ENCODE results near the gene HS6ST3.

DNA sequence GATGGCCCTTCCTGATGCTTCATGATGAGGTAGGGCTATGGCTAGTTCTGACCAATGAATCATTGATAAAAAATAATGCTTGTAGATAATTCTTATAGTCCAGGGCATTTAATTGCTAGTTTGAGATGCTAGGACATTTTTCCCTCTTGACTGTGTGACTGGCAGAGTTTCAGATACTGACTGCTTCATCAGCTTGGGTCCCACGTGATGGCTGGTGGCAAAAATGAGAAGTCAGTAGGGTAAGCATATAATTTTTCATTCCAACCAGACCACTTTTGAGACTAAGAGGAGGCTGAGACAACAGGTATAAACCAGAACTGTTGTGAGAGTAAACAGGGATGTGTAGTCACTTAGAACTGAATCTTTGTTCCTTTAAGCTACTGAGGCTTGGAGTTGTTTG, 183.3 kb downstream of the HS6ST3 start:
- no peak for TF ChIP-seq POLR2A (IDR thresholded peaks at IDR 0.05)
- TF ChIP-seq, protein P1, sequence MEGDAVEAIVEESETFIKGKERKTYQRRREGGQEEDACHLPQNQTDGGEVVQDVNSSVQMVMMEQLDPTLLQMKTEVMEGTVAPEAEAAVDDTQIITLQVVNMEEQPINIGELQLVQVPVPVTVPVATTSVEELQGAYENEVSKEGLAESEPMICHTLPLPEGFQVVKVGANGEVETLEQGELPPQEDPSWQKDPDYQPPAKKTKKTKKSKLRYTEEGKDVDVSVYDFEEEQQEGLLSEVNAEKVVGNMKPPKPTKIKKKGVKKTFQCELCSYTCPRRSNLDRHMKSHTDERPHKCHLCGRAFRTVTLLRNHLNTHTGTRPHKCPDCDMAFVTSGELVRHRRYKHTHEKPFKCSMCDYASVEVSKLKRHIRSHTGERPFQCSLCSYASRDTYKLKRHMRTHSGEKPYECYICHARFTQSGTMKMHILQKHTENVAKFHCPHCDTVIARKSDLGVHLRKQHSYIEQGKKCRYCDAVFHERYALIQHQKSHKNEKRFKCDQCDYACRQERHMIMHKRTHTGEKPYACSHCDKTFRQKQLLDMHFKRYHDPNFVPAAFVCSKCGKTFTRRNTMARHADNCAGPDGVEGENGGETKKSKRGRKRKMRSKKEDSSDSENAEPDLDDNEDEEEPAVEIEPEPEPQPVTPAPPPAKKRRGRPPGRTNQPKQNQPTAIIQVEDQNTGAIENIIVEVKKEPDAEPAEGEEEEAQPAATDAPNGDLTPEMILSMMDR (IDR thresholded peaks at IDR 0.05) = no peak

All from adrenal gland (tissue), 5 donors.